Cardiac septum (tissue), 1 donor: ENCODE results near the gene MEF2D. TPM values are rescaled to one million over a fixed set of nuclear protein-coding genes. Genes with fewer than 3 reads are reported as not detected.
A peak's percentile ranks its signal among the peaks of the same experiment; 100 is the strongest.

Source experiments
- DNase-seq: peaks from one replicate; pipeline ENCODE4 v3.0.0-alpha.2; 2020; ENCODE audit warnings: low spot score
- intact Hi-C: fragments of 100-400 bp; cut with DNase I; formaldehyde crosslinking; loops from one replicate; pipeline ENCODE4 v1.14.0; 2022
- microRNA-seq: library from miRNA; unstranded; fragments of <30 nt; microRNA quantifications from one replicate; pipeline ENCODE4 v1.2.0, GENCODE V29; 2020
- total RNA-seq: library from RNA; stranded (reverse); fragmentation: NEBNext Ultra II Directional; extraction: Animal tissue kit (Norgen Biotek cat#: 25700); gene quantifications from one replicate; pipeline ENCODE4 v1.2.1, GENCODE V29; 2021
- donor health status: DM: no; HTN: no; CAD: no.

The MEF2D gene
- total RNA-seq, 1 donor from 2014 or later: 93.1 TPM

- intact Hi-C loops: no loop called here
- no peak for DNase-seq
Observed at GRCh38 chr1:156421939-156422601, 78.5 kb downstream of the MEF2D start.

GRCh38 chr1:156421062-156421938 is 79.3 kb downstream of the MEF2D start:
- intact Hi-C loops: no loop called here
- DNase-seq: peak; percentile 88

- intact Hi-C loops: no loop called here
- no peak for DNase-seq
Observed at GRCh38 chr1:156420205-156421061, 80.1 kb downstream of the MEF2D start.

- intact Hi-C loops: no loop called here
- DNase-seq: no peak
Observed at GRCh38 chr1:156419854-156420204, 80.7 kb downstream of the MEF2D start.

- DNase-seq: no peak
- intact Hi-C loops: no loop called here
Observed at GRCh38 chr1:156418416-156419070, 82.0 kb downstream of the MEF2D start.

GRCh38 chr1:156417401-156418020 is 83.1 kb downstream of the MEF2D start:
- intact Hi-C loops: no loop called here
- DNase-seq: no peak

GRCh38 chr1:156416993-156417392 is 83.6 kb downstream of the MEF2D start:
- intact Hi-C loops: no loop called here

GRCh38 chr1:156414461-156415064 is 86.0 kb downstream of the MEF2D start:
- DNase-seq: no peak
- intact Hi-C loops: no loop called here

More at GRCh38 chr1:156416993-156417392, 83.6 kb downstream of the MEF2D start:
- DNase-seq: no peak

Small RNA genes within 50 kb of the gene (microRNA-seq; reads per million reads assigned to microRNA genes)
- not detected for gene MIR9-1

Other genes with a start within 250 kb of the MEF2D start
- gene SMG5, start 217.9 kb downstream of the MEF2D start, total RNA-seq: 112 TPM
- gene TMEM79, start 216.4 kb downstream of the MEF2D start, total RNA-seq: 2.2 TPM
- gene GLMP, start 205.1 kb downstream of the MEF2D start, total RNA-seq: 15.2 TPM
- not detected for gene VHLL, start 201.5 kb downstream of the MEF2D start, total RNA-seq
- 127 TPM for gene CCT3, start 162.5 kb downstream of the MEF2D start, total RNA-seq
- not detected for gene TSACC, start 162.2 kb downstream of the MEF2D start, total RNA-seq
- gene RHBG, start 131.6 kb downstream of the MEF2D start, total RNA-seq: not detected
- gene IQGAP3, start 71.8 kb upstream of the MEF2D start, total RNA-seq: 0.16 TPM
- not detected for gene TTC24, start 78.9 kb upstream of the MEF2D start, total RNA-seq
- 91.4 TPM for gene NAXE, start 91.0 kb upstream of the MEF2D start, total RNA-seq
- 15.5 TPM for gene GPATCH4, start 100.7 kb upstream of the MEF2D start, total RNA-seq
- 0.43 TPM for gene HAPLN2, start 118.6 kb upstream of the MEF2D start, total RNA-seq
- 0.16 TPM for gene BCAN, start 141.3 kb upstream of the MEF2D start, total RNA-seq
- gene NES, start 176.6 kb upstream of the MEF2D start, total RNA-seq: 699 TPM
- gene CRABP2, start 204.8 kb upstream of the MEF2D start, total RNA-seq: 3.7 TPM
- 14.7 TPM for gene METTL25B, start 227.7 kb upstream of the MEF2D start, total RNA-seq
- gene ISG20L2, start 228.0 kb upstream of the MEF2D start, total RNA-seq: 12.4 TPM
- 66.1 TPM for gene MRPL24, start 240.3 kb upstream of the MEF2D start, total RNA-seq